Kidney capillary endothelial cell (primary cell): Measurements from ENCODE around the gene ADH4.
"Not testable (repeated sequence)": the region's sequence is repeated elsewhere in the genome, so short reads cannot be mapped to it uniquely, and the experiment has no call there.

Experiments
- DNase-seq: peaks from one replicate; pipeline ENCODE4 v3.0.0-alpha.2; 2018; ENCODE audit warnings: low spot score

The ADH4 gene

DNA sequence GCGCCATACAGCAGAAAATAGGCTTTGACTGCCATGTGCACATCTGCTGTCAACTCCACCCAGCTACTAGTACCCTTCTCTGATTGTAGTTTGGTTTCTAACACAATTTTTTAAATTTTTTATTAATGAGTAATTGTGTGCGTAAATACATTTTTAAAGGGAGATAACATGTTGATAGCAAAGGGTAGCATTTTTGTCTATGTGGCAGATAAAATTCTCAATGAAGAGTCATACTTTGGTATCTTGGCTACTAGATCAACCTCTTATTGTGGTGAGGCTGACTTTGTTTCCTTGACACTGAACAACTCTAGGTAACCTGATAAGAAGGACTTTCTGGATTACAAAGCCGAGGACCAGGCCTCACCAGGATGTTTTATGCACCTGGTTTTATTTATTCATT, 9.5 kb downstream of the ADH4 start:
- DNase-seq, result no peak

DNA sequence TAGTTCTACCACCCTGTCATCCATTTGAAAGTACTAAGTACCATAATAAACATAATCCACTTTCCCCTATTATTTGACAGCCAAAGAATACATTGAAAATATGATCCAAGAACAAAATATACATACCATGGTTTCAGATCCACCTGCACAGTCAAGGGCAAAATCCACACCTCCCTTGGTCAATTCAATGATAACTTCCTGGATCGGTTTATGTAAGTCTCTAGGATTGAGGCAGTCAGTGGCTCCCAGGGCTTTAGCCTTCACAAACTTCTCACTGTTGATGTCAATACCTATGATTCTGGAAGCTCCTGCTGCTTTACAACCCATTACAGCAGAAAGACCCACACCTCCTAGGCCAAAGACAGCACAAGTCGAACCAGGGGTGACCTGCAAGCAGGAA, 12.7 kb downstream of the ADH4 start:
- no peak for DNase-seq

DNA sequence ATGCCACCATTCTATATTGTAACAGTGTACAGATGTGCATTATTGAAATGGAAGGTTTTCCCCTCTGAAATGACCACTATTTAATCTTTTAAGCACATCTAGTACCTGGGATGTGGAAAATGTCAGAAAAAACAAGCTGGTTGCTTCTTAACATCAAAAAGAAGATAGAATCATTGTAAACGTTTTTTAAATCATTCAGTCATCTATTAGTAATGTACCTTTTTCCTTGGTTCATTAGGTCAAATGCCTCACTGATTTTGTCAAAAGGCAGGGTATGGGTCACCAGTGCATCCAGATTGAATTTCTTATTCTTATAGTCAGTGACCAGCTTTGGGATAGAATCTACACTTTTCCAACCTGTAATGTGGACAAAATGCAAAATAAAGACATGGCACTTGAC, 17.7 kb downstream of the ADH4 start:
- DNase-seq, result no peak

GRCh38 chr4:99121008-99121407, 23.1 kb downstream of the ADH4 start:
- no peak for DNase-seq

GRCh38 chr4:99120501-99120900, 23.6 kb downstream of the ADH4 start:
- DNase-seq, result no peak

- DNase-seq, result peak; percentile 7
Observed at GRCh38 chr4:99117876-99118693, 26.0 kb downstream of the ADH4 start.

- DNase-seq, result not testable (repeated sequence)
Observed at GRCh38 chr4:99117122-99117841, 26.8 kb downstream of the ADH4 start.

DNA sequence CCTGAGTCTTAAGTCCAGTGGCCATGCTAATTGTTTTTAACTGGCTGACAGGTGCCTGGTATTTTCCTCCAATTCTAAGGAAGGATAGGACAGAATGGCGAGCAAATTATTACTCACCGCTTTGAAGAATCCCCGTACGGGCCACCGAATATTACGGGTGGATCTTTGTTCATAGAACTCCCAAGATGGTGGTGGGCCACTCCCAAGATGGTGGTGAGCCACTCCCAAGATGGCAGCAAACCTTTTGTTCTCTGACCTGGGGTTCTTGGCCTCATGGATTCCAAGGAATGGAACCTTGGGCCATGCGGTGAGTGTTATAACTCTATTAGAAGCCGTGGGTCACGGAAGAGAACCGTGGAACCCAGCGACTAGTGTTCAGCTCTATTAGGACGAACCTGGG, 34.8 kb downstream of the ADH4 start:
- DNase-seq, result not testable (repeated sequence)

GRCh38 chr4:99104153-99104552, 39.9 kb downstream of the ADH4 start:
- no peak for DNase-seq

- DNase-seq, result no peak
Observed at GRCh38 chr4:99103166-99103565, 40.9 kb downstream of the ADH4 start.

DNA sequence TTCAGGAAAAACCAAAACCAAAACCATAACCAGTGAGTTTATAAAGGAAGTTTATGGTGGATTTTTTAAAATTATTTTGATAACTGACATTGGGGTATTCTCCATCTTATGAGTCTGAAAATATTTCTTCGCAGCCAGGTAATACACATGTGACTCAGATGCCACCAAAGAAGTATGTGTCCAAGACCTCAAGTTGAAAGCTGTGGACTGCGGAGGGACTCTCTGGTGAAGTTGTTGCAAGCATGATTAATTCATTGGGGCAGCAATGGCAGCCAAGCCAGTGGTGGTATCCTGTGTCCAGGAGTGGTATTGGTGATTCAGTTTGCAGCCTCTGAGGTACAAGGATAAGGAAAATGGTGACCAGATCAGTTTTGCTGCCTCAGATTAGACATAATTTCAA, 41.5 kb downstream of the ADH4 start:
- no peak for DNase-seq

- DNase-seq, result no peak
Observed at GRCh38 chr4:99100876-99101275, 43.2 kb downstream of the ADH4 start.

GRCh38 chr4:99099814-99100213, 44.3 kb downstream of the ADH4 start:
- DNase-seq, result not testable (repeated sequence)

DNA sequence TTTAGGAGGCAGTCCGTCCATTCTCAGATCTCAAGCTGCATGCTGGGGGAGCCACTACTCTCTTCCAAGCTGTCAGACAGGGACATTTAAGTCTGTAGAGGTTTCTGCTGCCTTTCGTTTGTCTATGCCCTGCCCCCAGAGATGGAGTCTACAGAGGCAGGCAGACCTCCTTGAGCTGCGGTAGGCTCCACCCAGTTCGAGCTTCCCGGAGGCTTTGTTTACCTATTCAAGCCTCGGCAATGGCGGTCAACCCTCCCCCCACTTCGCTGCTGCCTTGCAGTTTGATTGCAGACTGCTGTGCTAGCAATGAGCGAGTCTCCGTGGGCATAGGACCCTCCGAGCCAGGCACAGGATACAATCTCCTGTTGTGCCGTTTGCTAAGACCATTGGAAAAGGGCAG, 44.8 kb downstream of the ADH4 start:
- no peak for DNase-seq

- DNase-seq, result not testable (repeated sequence)
Observed at GRCh38 chr4:99091841-99092240, 52.3 kb downstream of the ADH4 start.

- DNase-seq, result no peak
Observed at GRCh38 chr4:99091216-99091575, 52.9 kb downstream of the ADH4 start.

GRCh38 chr4:99090481-99091215, 53.4 kb downstream of the ADH4 start:
- DNase-seq, result no peak

DNA sequence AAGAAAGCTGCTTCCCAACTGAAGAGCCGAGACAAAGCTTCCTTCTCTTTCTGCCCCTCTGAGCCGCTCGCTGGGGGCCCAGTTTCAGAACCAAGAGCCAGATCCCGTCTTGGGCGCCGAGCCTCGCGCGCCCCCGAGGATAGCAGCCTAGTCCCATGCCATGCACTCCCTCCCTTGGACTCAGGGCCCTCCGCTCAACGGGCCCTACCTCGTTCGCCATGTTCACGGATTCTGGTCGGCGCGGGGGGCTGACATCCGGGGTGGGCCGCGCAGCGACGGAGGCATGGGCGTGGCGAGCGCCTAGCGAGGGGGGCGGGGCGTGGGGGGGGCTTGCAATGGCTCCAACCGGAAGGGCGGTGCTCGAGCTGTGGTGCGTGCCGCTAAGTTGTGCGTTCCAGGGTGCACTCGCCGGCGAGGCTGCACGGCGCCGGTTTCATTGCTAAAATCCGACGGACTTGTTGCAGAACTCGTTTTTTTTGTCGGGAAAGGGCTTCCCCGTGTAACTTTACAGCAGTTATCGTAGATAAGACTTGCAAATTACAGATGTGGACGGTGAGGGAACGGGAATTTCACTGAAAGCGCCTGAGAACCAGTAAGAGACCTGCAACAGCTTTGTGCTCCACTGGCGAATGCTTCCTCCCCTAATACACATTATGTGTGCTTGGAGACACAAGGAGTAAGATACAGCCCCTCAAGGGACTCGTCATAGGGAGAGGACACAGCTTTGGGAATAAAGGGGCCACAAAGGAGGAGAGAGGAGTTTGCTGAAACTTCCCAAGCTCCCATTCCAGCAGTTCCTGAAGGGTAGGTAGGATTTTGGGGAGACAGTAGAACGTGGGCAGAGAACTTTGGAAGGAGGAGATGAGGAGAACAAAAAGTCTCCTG, 55.4 kb downstream of the ADH4 start, which contains the start of gene ADH5:
Gene ADH5, minus strand, starts transcription at position 308 of the 885 bp plus-strand sequence. Its CDS starts 88 bp downstream, at position 220.
- peak; percentile 61 for DNase-seq

DNA sequence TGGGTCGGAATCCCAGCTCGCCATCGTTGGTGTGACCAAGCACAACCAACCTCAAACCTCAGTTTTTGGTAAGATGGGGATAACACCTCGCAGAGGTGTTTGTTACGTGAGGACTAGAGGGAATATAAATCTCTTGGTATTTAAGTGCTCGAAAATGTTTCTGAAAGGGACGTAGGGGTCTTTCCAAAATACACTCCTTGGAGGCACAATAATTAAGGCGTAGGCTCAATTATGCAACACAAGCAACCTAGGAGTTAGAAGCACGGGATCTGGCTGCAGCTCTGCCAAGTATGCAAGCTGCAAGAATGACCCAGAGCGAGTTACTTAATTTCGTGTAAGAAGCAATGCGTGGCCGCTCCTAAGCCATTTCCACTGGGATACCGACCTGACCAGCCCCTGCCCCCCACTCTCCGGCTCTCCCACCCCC, 56.1 kb downstream of the ADH4 start:
- DNase-seq, result peak; percentile 40

DNA sequence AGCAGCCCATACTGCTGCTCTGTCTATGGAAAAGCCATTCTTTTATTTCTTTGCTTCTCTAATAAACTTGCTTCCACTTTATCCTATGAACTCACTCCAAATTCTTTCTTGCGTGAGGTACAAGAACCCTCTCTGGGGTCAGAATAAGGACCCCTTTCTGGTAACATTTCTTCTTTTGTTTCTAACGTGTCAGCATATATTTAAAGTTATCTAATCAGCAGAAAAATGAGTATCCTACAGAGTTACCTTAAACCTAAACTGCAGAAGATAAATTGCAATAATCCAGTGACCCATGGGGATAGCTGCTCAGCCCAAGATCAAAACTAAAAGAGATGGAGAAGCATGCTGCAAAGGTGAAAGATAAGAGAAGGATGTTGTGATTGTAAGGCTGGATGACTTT, 59.5 kb downstream of the ADH4 start:
- no peak for DNase-seq

- no peak for DNase-seq
Observed at GRCh38 chr4:99082192-99082591, 61.9 kb downstream of the ADH4 start.

- DNase-seq, result not testable (repeated sequence)
Observed at GRCh38 chr4:99080869-99081268, 63.2 kb downstream of the ADH4 start.
